HEK293 (cell line): ENCODE data around the gene IGFBPL1.

Experiments
- CTCF ChIA-PET: fragments of 350-600 bp; formaldehyde crosslinking; extraction: SDS; loops from one replicate; lab custom pipeline; 2021; ENCODE audit warnings: antibody characterized with exemption; lab: Yijun Ruan, JAX
- POLR2A ChIA-PET: fragments of 300-600 bp; formaldehyde crosslinking; extraction: SDS; loops from one replicate; lab custom pipeline; 2020; ENCODE audit warnings: antibody characterized with exemption, inconsistent platforms; lab: Yijun Ruan, JAX
- H3K27ac ChIP-seq: fragments of 200-500 bp; sonication (Bioruptor generic); 2 replicates; pipeline ENCODE4 v1.5.1; 2014; ENCODE audit warnings: low read depth, low read length, control low read depth, inconsistent platforms; ENCODE audit errors: extremely low read depth
- H3K36me3 ChIP-seq, 2 experiments: fragments of 200-500 bp in 1 of 2; sonication (Bioruptor generic) in 1 of 2; 1 replicate in 1 of 2; 2 replicates in 1 of 2; pipeline ENCODE4 v1.5.1; 2014 to 2017; ENCODE audit warnings: inconsistent platforms in 2 of 2, low read length in 2 of 2; ENCODE audit not compliant: control insufficient read depth in 2 of 2, insufficient read depth in 1 of 2
- H3K4me1 ChIP-seq: fragments of 200-500 bp; sonication (Bioruptor generic); 2 replicates; pipeline ENCODE4 v1.5.1; 2014; ENCODE audit warnings: mild to moderate bottlenecking, low read length, inconsistent platforms; ENCODE audit not compliant: control insufficient read depth, insufficient read depth
- H3K4me3 ChIP-seq: 2 replicates; pipeline ENCODE4 v1.5.1; 2011; ENCODE audit warnings: low read depth, mild to moderate bottlenecking, control low read depth, low read length, moderate library complexity
- H3K9me3 ChIP-seq: fragments of 200-500 bp; sonication (Bioruptor generic); 2 replicates; pipeline ENCODE4 v1.5.1; 2014; ENCODE audit warnings: low read depth, low read length, inconsistent platforms; ENCODE audit not compliant: control insufficient read depth, insufficient read depth
- GLI4 ChIP-seq: fragments of 450-650 bp; formaldehyde crosslinking; IDR thresholded peaks from 2 replicates; pipeline ENCODE4 v1.5.1; 2016; ENCODE audit warnings: missing biosample characterization, missing genetic modification characterization
- KLF8 ChIP-seq: fragments of 450-650 bp; formaldehyde crosslinking; IDR thresholded peaks from 2 replicates; pipeline ENCODE4 v1.5.1; 2016; ENCODE audit warnings: missing biosample characterization, missing genetic modification characterization
- TRIM28 ChIP-seq: IDR thresholded peaks from 2 replicates; pipeline ENCODE4 v1.6.1; 2011; ENCODE audit warnings: low read length, control low read depth, borderline replicate concordance
- ZFP69B ChIP-seq: fragments of 450-650 bp; formaldehyde crosslinking; IDR thresholded peaks from 2 replicates; pipeline ENCODE4 v1.5.1; 2016; ENCODE audit warnings: missing biosample characterization, missing genetic modification characterization
- ZNF138 ChIP-seq: fragments of 450-650 bp; formaldehyde crosslinking; IDR thresholded peaks from 2 replicates; pipeline ENCODE4 v1.5.1; 2016; ENCODE audit warnings: missing biosample characterization, missing genetic modification characterization, borderline replicate concordance
- ZNF280C ChIP-seq: fragments of 450-650 bp; formaldehyde crosslinking; IDR thresholded peaks from 2 replicates; pipeline ENCODE4 v1.5.1; 2016; ENCODE audit warnings: missing biosample characterization, missing genetic modification characterization
- ZNF341 ChIP-seq: fragments of 450-650 bp; formaldehyde crosslinking; IDR thresholded peaks from 2 replicates; pipeline ENCODE4; 2016; ENCODE audit warnings: low read depth, missing biosample characterization, missing genetic modification characterization
- ZNF449 ChIP-seq: fragments of 450-650 bp; formaldehyde crosslinking; IDR thresholded peaks from 2 replicates; pipeline ENCODE4 v1.5.1; 2017; ENCODE audit warnings: missing biosample characterization, mild to moderate bottlenecking, missing genetic modification characterization, moderate library complexity
- ZNF488 ChIP-seq: fragments of 450-650 bp; formaldehyde crosslinking; IDR thresholded peaks from 2 replicates; pipeline ENCODE4 v1.5.1; 2016; ENCODE audit warnings: missing biosample characterization, missing genetic modification characterization
- ZNF561 ChIP-seq: fragments of 450-650 bp; IDR thresholded peaks from 2 replicates; pipeline ENCODE4 v1.5.1; 2018; ENCODE audit warnings: missing biosample characterization, missing genetic modification characterization, borderline replicate concordance
- ZNF610 ChIP-seq: fragments of 450-650 bp; formaldehyde crosslinking; IDR thresholded peaks from 2 replicates; pipeline ENCODE4 v1.5.1; 2016; ENCODE audit warnings: missing biosample characterization, missing genetic modification characterization, borderline replicate concordance
- ZNF629 ChIP-seq: fragments of 450-650 bp; formaldehyde crosslinking; IDR thresholded peaks from 2 replicates; pipeline ENCODE4 v1.5.1; 2017; ENCODE audit warnings: missing biosample characterization, missing genetic modification characterization
- ZNF639 ChIP-seq: fragments of 450-650 bp; formaldehyde crosslinking; IDR thresholded peaks from 2 replicates; pipeline ENCODE4 v1.5.1; 2016; ENCODE audit warnings: missing biosample characterization, missing genetic modification characterization
- ZNF777 ChIP-seq: fragments of 450-650 bp; formaldehyde crosslinking; IDR thresholded peaks from 2 replicates; pipeline ENCODE4 v1.5.1; 2017; ENCODE audit warnings: missing biosample characterization, missing genetic modification characterization, borderline replicate concordance
- ZNF785 ChIP-seq: fragments of 450-650 bp; formaldehyde crosslinking; IDR thresholded peaks from 2 replicates; pipeline ENCODE4 v1.5.1; 2016; ENCODE audit warnings: missing biosample characterization, missing genetic modification characterization
- ZSCAN16 ChIP-seq: fragments of 450-650 bp; formaldehyde crosslinking; IDR thresholded peaks from 2 replicates; pipeline ENCODE4 v1.5.1; 2016; ENCODE audit warnings: missing biosample characterization, missing genetic modification characterization
- ZSCAN5A ChIP-seq: fragments of 450-650 bp; formaldehyde crosslinking; IDR thresholded peaks from 2 replicates; pipeline ENCODE4 v1.5.1; 2016; ENCODE audit warnings: missing biosample characterization, missing genetic modification characterization

IGFBPL1 gene

GRCh38 chr9:38376021-38376670 is 48.1 kb downstream of the IGFBPL1 start:
- POLR2A ChIA-PET, result no interaction called here
- CTCF ChIA-PET, result interaction anchor here (0.8 to 1.0 kb wide), 2 partner anchors 41 to 467 kb away, joined by 3 read pairs; no protein-coding TSS in a partner anchor
- TF ChIP-seq KLF8, result no peak
- TF ChIP-seq ZNF341 (tag by site-specific recombination), result no peak
- no peak for TF ChIP-seq ZNF639 (tag by site-specific recombination)
- no peak for TF ChIP-seq ZNF777
- no peak for TF ChIP-seq ZNF629 (tag by site-specific recombination)
- TF ChIP-seq ZSCAN16 (tag by site-specific recombination), result no peak
- TF ChIP-seq ZNF610, result no peak
- no peak for TF ChIP-seq TRIM28
- no peak for TF ChIP-seq GLI4 (tag by site-specific recombination)
- no peak for TF ChIP-seq ZSCAN5A
- TF ChIP-seq, all 188 proteins: peak for 0
- no peaks in the 10 kb centered on the region for H3K9me3 ChIP-seq
- H3K4me1 ChIP-seq, result no peaks in the 10 kb centered on the region
- H3K4me3 ChIP-seq, result no peak overlapping the region
- H3K36me3 ChIP-seq, result no peaks in the 10 kb centered on the region
- H3K27ac ChIP-seq, result no peak overlapping the region

GRCh38 chr9:38375572-38375963 is 48.7 kb downstream of the IGFBPL1 start:
- no peak overlapping the region for H3K4me3 ChIP-seq
- ChIA-PET POLR2A (no interaction called here), CTCF (interaction anchor here (0.6 to 1.0 kb wide), 4 partner anchors 42 to 466 kb away, joined by 3 to 5 read pairs (median 4); no protein-coding TSS in a partner anchor)
- H3K27ac ChIP-seq, result no peak overlapping the region
- H3K36me3 ChIP-seq, result no peaks in the 10 kb centered on the region
- H3K4me1 ChIP-seq, result no peaks in the 10 kb centered on the region
- no peaks in the 10 kb centered on the region for H3K9me3 ChIP-seq
- TF ChIP-seq ZNF449 (tag by site-specific recombination) (no peak), ZNF785 (tag by site-specific recombination) (no peak), ZNF488 (tag by site-specific recombination) (no peak), ZFP69B (tag by site-specific recombination) (no peak), ZNF280C (no peak), ZNF561 (tag by site-specific recombination) (no peak), ZNF138 (tag by site-specific recombination) (no peak)
